Fibroblast of pulmonary artery (primary cell): ENCODE results near the gene MARCHF10.

ENCODE experiments used
- DNase-seq: peaks from one replicate; pipeline ENCODE4 v3.0.0-alpha.2; 2010; ENCODE audit warnings: low read depth
- H3K4me3 ChIP-seq: replicated peaks from 2 replicates; pipeline ENCODE4 v1.5.1; 2011; ENCODE audit warnings: low read depth, mild to moderate bottlenecking, control low read depth, low read length, moderate library complexity
- CTCF ChIP-seq: IDR thresholded peaks from 2 replicates; pipeline ENCODE4 v1.5.1; 2011; ENCODE audit warnings: mild to moderate bottlenecking, control low read depth, low read length, inconsistent platforms; ENCODE audit errors: missing control alignments

The MARCHF10 gene

GRCh38 chr17:62825182-62825581 lies 17.1 kb upstream of the MARCHF10 start:
- no peak overlapping the region for H3K4me3 ChIP-seq
- TF ChIP-seq CTCF: no peak

DNA sequence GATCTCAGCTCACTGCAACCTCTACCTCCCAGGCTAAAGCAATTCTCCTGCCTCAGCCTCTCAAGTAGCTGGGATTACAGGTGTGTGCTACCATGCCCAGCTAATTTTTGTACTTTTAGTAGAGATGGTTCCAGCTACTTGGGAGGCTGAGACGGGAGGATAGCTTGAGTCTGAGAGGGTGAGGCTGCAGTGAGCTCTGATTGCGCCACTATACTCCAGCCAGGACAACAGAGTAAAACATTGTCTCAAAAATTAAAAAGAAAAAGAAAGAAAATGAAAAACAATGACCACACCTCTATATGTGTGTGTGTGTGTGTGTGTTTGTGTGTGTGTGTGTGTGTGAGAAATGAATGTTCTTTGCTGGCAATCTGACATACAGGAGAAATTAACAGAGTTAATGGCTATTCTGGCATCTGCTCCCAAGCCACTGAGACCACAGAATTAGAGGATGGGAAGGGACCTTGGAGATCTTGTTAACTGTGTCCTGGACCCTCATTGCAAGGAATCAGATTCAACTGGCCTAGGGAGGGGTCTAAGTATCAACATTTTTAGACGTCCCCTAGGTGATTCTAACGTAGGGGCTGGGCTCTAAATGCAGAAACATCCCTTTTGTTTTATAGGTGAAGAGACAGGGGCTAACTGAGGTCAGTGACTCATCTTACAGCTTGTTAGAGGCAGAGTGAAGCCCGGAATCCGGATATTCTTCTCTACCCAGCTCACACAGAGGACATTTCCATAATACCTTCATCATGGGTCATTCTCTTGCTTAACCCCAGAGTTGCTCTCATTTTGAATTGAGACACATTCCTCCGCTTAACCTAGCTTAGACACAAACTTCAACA lies 16.4 kb upstream of the MARCHF10 start:
- TF ChIP-seq CTCF: no peak
- DNase-seq: peak; percentile 92
- no peak overlapping the region for H3K4me3 ChIP-seq

More at GRCh38 chr17:62825182-62825581, 17.1 kb upstream of the MARCHF10 start:
- no peak for DNase-seq

DNA sequence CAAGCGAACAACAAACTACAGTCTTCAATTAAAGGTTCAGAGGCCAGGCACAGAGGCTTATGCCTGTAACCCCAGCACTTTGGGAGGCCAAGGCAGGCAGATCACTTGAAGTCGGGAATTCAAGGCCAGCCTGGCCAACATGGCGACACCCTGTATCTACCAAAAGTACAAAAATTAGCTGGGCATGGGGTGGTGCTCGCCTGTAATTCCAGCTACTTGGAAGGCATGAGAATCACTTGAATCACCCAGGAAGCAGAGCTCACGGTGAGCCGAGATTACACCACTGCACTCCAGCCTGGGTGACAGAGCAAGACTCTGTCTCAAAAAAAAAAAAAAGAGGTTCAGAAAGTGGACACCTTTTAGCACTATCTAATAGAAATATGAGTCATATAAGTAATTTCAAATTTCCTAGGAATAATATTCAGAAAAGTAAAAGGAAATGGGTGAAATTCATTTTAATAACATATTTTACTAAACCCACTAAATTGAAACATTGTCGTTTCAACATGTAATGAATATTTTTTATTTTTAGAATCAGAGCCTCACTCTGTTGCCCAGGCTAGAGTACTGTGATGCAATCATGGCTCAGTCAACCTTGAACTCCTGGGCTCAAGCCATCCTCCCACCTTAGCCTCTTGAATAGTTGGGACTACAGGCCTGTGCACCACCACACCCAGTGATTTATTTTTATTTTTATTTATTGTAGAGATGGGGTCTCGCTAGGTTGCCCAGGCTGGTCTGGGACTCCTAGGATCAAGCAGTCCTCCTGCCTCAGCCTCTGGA lies 15.2 kb upstream of the MARCHF10 start:
- peak; percentile 38 for DNase-seq
- no peak overlapping the region for H3K4me3 ChIP-seq
- no peak for TF ChIP-seq CTCF

DNA sequence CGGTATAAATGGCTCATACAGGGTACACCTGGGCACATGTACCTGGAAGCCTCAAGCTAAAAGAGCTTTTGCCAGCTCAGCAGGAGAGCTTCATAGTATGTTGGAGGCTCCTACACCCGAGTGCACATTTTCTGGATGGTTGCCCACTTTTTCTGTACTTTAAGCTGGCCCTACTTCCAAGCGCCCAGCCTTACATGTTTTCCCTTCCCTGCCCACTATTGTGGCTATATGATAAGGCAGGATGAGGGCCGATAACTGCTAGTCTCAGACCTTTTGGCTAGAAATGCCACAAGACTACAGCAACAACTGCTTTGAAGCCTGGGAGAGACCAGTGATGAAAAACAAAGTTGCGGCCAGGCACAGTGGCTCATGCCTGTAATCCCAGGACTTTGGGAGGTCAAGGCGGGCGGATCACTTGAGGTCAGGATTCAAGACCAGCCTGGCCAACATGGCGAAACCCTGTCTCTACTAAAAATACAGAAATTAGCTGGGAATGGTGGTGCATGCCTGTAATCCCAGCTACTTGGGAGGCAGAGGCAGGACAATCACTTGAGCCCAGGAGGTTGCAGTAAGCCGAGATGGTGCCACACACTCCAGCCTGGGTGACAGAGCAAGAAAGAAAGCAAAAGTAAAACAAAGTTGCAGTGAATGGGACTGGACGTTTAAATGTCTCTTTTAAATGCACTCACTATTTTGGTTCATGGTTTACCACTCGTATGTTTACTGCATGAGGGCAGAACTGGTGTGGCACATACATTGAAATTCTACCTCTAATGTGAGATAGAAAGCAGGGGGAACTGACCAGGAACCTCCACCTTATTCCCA lies 14.2 kb upstream of the MARCHF10 start:
- no peak overlapping the region for H3K4me3 ChIP-seq
- no peak for TF ChIP-seq CTCF
- peak; percentile 79 for DNase-seq

- TF ChIP-seq CTCF: no peak
- peak; percentile 90 for DNase-seq
Measured at GRCh38 chr17:62821189-62822079, 13.3 kb upstream of the MARCHF10 start.

More at GRCh38 chr17:62821189-62822079, 13.3 kb upstream of the MARCHF10 start:
- no peak overlapping the region for H3K4me3 ChIP-seq
